Measurements from ENCODE around the gene RAB14.

Gene RAB14

DNA sequence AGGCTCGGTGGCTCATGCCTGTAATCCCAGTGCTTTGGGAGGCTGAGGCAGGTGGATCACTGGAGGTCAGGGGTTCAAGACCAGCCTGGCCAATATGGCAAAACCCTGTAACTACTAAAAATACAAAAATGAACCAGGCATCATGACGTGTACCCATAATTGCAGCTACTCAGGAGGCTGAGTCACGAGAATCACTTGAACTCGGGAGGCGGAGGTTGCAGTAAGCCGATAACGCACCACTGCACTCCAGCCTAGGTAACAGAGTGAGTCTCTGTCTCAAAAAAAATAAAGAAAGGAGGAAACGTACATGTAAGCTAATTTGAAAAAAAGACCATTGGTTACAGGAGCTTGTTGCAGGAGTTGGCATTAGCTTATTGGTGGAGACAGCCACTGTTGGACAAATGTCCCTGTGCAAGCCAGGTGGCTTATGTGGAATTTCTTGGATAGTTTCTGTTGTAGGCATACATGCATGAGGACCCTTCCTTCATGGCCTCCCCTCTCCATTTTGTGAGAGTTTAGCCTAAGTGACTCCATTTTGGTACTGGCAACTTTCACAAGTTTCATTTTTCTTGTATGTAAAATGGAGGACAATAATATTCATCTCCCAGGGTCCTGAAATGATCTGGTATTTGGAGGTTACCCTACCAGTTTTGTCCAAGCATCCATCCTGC is 16.8 kb upstream of the RAB14 start:
- DNase-seq, result no peak

DNA sequence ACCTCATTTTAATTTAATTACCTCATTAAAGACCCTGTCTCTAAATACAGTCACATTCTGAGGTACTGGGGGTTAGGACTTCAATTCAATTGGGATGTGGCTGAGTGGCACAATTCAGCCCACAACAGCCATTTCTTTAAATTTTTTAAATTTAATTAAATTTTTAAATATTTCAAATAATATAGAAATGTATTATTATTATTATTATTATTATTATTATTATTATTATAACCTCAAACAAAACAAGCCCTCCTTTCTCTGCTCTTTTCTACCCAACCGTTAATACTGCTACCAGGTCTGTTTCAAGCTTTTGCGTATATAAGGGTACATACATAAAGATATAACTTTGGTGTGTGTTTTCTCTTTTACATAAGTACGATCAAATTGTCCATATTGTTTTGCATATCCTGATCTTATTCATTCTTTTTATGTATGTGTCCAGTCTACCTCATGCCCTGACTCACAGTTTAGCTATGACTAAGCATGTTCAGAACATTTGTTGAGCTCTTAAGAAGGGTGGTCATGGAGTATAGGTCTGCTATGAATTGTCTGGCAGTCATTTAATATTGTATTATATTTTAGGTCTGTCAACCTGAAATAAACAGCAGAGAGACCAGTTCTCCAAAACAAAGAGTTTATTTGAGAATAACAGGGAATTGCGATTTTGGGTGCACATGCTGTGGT is 16.1 kb upstream of the RAB14 start:
- DNase-seq, result no peak

DNA sequence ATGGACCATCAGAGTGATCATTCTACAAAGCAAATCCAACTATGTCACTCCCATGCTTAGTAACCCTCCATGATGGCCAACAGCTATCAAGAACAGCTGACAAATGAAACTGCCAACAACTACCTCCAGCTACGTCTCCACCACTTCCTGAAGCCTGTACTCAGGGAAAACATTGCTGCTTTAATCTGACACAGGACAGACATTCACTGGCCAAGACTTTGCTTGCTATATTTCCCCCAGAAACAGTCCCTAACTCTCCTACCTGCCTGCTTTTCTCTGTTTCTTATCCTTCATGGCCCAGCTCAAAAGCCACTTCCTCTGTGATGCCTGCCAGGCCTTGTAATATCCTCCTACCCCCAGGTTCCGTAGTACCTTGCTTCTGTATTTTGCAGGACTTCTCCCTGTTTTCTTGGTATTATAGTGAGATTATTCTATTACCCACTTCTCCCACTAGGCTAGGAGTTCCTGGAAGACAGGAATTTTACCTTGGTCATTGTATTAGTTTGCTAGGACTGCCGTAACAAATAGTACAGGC is 14.7 kb upstream of the RAB14 start:
- DNase-seq, result no peak

DNA sequence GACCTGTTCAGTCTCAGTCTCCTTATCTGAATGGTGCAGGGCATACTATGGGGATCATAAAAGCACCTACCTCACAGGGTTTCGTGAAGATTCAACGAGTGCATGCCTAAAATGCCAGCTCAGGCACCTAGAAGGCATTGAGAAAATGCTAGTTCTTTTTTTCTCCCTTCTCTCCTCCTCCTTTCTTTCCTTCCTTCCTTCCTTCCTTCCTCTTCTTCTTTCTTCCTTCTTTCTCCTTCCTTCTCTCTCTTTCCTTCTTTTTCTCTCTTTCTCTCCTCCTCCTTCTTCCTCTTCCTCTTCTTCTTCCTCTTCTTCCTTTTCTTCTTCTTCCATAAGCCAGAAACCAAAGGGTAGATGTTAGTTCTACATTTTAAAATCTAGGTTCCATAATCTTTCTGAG is 12.3 kb upstream of the RAB14 start:
- DNase-seq, result no peak

DNA sequence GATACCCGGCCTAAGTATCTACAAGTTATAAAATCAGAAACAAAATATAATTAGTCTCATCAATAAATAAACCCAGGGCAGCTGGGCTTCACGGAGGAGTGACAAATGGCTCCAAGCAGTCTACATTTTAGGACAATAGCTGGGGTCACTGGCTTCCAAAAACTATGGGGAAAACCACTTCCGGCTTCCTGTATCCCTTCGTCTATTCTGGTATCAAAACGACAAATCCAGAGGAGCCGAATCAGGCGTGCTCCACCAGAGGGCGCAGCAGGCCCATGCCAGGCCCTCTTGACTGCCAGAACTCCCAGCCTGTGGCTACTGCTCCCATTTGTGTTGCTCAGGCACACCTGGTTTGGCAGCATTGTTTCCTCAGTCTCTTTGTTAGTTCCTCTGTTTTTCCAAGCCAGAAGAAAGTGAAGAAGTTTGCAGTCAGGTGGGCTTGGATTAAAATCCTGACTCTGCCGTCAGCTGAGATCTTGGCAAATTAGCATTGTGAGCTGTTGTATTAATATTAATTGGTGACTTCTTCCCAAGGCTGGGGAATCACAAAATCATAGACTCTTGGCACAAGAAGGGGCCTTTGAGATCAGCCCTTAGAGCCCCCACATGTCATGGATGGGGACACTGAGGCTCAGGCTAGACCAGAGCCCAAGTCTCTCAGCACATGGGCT is 11.6 kb upstream of the RAB14 start:
- DNase-seq, result peak; percentile 90

DNA sequence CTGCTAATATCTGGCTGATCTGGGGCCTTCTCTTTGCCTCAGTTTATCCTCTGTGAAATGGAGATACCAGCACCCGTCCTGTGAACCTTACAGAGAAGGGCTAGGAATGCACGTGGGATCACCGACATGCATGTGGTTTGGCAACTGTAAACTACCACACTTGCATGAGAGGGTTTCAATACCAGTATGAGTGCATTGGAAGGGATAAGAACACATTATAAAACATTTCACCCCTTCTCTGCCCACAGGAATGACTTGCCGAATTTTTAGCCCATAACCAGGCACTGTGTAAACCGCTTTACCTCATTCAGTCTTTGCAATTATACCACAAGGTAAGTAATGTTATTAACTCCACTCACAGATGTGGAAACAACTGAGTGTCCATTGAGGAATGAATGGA is 8.9 kb upstream of the RAB14 start:
- DNase-seq, result no peak

DNA sequence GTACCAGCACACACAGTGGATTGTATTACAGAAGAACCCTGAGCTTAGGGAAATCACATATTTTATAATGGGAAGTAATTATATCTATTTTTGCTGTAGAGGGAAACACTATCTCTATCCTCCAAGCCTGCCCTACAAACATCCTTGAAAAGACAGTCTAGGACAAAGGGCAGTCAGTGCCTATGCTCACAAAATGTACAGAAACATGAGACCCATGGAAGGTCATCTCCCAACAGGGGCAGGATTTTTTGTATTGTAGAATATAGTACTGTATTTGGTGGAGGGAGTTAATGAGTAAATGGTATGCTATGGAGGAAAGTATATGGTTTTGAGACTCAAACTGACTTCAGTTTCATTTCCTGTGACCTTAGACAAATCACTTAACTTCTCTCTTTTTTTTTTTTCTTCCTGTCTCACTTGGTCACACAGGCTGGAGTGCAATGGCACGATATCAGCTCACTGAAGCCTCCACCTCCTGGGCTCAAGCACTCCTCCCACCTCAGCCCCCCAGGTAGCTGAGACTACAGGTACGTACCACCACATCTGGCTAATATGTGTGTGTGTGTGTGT is 5.8 kb upstream of the RAB14 start:
- DNase-seq, result no peak

DNA sequence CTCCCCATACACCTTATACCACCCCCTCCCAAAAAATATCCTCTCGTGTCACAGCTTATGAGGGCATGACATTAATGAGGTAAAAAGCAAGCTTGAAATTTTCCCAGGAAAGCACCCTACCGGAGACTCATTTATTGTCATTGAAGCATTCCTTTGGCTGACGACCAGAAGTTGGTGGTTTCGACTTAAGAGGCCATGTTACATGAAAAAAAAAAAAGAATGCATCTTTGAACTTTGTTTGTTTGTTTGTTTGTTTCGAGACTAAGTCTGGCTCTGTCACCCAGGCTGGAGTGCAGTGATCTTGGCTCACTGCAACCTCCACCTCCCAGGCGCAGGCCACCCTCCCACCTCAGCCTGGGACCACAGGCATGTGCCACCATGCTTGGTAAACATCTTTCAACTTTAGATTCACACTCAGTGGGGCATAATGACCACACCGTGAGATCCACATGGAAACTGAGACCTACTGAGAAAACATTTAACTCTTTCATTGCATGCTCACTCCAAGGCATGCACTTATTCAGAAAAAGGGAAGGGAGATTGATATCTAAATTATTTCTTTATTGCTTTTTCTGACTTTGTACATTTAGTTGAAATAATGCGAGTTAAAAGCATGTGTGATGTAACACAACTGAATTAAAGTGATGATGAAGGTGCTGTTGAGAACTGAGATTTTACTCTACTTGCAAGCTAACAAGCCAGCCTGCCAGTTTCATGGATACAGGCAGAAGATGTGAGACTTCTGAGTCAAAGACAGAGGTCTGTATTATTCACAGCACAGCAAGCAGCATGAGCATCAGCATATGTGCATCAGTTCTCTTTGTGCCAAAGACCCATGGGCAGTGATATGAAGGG is 5.1 kb upstream of the RAB14 start:
- peak; percentile 16 for DNase-seq

DNA sequence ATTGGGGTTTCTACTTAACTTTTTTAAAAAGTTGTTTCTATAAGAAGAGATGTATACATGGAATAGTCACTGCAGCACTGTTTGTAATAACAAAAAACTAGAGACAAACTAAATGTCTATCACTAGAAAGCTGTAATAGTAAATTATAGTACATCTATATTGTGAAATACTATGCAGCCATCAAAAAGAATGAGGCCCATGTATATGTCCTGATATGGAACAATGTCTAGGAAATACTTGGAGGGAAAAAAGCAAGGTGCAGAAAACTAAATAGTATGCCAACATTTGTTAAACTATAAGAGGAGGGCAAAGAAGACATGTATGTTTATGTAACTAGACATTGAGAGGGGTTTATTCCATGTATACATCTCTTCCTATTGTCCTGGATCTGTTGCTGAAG is 2.9 kb upstream of the RAB14 start:
- DNase-seq, result no peak

DNA sequence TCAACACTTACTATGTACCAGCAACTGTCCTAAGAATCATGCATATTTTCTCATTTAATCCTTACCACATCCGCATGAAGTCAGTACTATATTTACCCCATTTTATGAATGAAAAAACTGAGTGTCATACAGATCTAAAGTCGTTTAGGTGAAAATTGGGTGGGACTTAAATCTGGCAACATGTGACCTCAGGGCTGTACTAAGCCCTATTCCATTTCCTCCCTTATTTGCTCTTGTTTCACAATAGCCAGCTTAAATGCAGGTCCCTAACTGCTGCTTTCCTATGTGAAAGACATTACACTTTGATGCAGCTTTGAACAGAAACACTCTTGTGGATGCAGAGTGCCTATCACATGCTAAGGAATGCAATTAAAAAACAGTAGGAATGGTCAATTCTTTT is 2.5 kb upstream of the RAB14 start:
- no peak for DNase-seq

DNA sequence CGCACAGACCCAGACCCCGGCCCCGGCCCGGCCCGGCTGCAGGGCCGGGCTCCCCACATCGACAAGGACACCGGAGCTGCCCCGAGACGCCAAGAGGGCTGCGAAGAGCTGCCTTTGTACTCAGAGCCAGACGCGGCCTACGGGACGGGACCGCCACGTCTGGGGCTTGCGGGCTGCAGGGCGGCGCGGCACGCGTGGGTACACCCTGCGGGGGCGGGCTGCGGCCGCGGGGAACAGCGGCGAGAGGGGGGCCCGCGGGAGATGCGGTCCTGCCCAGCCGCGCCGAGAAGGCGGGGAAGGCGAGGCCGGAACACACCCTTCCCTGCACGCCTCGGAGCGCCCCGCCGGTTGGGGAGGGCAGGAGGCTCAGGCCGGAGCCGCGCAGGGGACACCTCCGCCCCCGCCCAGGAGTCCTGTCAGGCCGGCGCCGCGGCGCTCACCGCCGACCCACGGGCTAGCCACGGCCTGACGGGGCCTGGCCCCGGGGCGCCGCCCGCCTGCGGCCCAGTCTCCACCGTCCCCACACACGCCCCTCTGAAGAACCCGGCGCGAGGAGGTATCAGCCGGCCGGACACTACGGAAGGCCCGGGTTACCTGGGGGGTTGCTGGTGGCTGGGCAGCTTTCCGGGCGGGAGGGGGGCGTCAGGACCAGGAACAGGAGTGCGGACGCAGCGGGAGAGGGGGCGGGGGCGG is 478 bp downstream of the RAB14 start:
- DNase-seq, result peak; percentile 75

DNA sequence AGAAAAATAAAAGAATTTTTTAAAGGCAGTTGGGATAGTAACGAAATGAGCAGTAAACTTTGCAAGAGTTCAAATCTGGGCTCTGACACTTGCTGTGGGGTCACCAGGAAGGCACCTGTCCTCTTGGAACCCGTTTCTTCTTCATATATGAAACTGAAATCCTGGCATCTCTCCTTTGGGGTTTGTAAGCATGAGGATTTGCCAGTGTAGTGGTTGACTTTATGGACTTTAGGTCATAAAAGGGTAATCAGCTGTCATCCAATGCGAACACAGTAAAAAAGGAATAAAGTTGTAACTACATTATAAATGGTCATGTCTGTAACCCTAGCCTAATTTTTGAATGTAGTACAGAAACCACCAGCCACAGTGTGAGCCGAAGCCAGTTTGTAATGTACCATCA is 1.3 kb downstream of the RAB14 start:
- DNase-seq, result no peak

DNA sequence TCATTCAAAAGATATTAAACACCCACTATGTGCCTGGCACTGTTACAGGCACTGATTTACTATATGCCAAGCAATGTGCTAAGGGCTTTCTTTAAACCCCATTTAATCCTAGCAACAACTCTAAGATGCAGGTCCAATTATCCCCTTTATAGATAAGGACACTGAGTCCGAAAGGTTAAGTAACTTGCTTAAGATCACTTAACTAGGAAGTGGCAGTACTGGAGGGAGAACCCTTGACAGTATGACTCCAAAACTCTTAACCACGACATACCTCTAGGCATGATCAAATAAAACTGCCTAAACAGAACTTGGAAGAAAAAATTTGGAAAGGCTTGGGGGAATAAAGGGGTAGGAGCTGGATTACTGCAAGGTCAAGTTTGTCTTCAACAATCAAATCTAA is 1.7 kb downstream of the RAB14 start:
- no peak for DNase-seq

DNA sequence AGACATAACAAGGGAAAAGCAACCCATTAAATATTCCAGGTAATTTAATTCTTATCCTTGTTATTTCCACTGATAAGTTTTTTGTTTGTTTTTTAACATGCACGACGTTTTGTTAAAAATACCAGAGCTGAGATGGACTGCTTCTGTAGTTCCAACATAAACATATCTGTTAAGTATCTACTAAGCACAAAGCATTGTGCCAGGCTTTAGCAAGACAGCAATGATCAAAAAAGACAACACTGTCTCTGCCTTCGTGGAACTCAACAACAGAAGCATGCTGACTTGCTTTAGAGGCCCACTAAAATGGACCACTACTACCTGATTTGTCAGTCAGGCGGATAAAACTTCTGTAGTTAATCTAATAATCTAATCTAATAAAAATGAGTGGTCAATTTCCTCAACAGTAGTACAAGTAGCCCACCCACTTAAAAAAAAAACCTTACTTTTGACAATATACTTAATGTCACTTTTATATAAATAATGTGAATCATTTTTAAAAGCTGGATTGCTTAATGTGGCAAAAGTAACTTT is 3.1 kb downstream of the RAB14 start:
- DNase-seq, result no peak

DNA sequence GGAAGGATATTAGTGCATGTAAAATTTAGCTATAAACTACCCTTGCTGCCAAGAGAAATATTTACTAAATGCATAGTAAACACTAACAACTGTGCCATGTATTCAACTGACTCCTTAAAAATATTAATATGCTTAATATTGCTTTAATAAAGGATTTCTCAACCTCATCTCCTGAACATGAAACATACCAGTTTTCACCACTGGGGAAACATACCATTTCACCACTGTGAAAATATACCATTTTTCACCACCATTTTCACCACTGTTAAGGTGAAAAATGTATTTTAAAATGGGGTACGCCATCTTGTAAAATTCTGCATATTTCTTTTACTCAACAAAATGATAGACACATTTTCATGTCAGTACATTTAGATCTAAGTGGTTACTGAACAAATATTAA is 4.5 kb downstream of the RAB14 start:
- DNase-seq, result no peak

DNA sequence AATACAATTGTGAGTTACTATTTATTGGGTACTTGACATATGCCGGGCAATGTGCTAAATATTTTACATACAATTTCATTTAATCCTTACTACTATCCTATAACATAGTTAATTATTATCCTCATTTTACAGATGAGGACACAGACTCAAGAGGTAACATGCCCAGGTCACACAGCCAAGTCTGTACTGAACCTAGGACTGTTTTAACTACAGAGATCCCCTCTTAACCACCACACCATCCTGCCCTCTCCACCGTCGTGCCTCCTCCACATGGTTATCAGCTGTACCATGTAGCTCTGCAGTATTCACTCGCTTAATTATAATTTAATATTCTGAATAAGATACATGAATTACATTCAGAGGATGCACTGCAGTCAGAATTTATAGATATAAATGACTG is 5.3 kb downstream of the RAB14 start:
- no peak for DNase-seq

DNA sequence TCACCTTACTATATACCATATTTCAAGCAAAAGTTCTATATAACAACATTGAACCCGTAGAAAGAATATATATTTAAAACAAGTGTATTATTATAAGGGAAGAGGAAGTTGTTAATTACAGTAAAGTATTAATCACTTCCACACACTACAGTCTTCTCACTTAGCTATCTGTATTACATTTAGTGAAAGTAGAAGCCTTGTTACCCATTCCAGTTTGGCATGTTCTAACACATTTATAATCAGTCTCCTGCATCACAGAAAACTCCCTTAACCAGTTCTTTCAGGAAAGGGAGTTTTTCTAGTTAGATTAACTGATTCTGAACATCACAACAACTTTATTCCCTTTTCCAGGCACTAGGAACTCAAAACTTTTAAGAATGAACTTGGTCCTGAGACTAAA is 6.9 kb downstream of the RAB14 start:
- no peak for DNase-seq

DNA sequence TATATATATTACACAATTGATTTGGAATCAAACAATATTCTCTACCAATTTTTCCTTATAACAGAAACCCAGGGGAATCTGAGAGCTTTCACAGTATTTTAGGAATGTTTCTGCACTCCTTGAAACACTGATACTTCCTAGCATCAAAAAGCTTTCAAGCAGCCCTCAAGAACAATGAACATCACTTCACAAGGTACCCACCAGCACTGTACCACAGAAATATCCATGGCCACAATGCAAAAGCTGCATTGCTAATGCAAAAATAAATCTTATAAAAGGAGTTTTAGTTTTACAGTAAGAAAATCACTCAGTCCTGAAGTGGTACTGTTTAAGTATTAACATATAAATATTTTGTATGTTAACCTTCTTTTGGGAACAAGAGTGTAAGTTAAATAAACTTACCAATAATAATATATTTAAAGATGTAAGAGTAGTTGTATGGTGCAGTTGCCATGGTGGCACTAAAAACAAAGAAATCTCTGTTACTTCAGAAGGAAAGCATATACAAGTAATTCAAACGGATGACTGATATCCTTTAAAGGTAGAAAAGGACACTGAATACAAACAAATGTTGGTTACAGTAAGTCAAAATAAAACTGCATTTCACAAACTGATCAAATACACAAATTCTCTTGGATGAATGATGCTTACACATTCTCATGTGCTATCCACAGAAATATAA is 8.6 kb downstream of the RAB14 start:
- no peak for DNase-seq

DNA sequence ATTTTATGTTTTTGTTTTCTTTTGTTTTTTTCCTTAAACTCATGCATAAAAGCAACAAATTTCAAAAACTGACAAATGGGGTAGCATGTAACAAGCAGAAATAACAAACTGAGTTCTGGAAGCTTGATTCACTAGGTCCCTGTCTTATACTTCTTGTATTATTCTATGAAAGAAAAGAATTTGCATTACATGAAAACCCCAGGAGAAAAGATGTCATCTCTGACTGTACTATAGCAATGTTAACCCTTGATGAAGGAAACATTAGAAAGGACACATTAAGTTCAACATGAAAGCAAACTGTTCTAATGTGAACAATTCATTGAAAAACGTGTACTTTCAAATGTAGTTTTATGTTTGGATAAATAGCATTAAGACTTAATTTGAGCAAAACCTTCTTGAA is 9.2 kb downstream of the RAB14 start:
- DNase-seq, result no peak

DNA sequence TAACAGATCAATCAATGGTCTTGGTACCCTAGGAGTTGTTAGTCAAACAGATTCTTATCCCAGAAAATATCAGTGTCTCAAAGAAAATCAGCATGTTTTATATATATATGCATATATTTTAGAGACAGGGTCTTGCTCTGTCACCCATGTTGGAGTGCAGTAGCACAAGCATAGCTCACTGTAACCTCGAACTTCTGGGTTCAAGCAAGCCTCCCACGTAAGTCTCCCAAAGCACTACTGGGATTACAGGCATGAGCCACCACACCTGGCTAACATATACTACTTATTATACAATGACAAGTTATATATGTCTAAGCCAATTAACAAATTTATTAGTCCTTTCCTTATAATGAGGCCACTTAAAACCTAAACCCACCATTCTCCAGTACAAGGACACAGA is 10.4 kb downstream of the RAB14 start:
- DNase-seq, result no peak

DNA sequence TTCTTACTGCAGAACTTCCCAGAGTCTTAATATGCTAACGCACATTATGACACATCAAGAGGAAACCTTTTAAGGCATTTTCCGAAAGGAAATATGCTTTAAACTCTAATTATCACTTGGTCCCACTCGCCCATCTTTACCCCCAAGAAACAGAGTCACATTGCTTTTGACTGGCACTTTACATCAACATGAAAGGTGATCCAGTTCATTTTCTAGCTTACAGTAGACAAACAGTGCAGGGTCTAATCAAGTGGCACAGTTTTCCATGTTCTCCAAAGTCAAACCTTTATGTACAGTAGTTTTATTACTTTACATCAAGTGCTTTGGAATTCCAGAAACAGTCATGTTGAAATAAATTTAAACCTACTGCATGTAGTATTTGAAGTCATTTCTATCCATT is 12.0 kb downstream of the RAB14 start:
- DNase-seq, result no peak
